ENCODE data around the gene SLC35F3. TPM values are rescaled to one million over a fixed set of nuclear protein-coding genes. Genes with fewer than 3 reads are reported as not detected.
"Not testable (repeated sequence)": the region's sequence is repeated elsewhere in the genome, so short reads cannot be mapped to it uniquely, and the experiment has no call there.

Gene SLC35F3
- total RNA-seq, 1 experiment from 2014 or later, result 22.7 TPM

DNA sequence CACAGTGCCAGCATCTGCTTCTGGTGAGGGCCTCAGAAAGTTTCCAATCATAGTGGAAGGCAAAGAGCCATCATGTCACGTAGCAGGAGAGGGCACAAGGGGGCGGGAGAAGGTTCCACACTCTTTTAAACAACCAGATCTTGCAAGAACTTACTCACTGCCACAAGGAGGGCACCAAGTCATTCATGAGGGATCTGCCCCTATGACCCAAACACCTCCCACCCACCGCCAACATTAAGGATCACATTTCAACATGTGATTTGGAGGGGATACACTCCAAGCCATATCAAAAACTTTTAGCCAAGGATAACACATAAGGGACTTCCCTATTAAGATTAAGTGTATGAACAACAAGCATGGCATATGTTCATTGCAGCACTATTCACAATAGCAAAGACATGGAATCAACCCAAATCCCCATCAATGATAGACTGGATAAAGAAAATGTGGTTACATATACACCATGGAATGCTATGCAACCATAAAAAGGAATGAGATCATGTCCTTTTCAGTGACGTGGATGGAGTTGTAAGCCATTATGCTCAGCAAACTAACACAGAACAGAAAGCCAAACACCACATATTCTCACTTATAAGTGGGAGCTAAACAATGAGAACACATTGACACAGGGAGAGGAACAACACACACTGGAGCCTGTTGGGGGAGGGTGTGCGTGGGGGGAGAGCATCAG lies 19.9 kb upstream of the SLC35F3 start:
- ChIA-PET CTCF (no interaction called here), POLR2A (ENCODE audit: low non-redundant PET) (no interaction called here)
- intact Hi-C loops (cut with micrococcal nuclease; ENCODE audit: unreplicated experiment), result no loop called here
- no peak for TF ChIP-seq EZH2 (IDR thresholded peaks at IDR 0.05; ENCODE audit: borderline replicate concordance, low read depth, low read length, poor library complexity, severe bottlenecking)
- TF ChIP-seq, protein P1, sequence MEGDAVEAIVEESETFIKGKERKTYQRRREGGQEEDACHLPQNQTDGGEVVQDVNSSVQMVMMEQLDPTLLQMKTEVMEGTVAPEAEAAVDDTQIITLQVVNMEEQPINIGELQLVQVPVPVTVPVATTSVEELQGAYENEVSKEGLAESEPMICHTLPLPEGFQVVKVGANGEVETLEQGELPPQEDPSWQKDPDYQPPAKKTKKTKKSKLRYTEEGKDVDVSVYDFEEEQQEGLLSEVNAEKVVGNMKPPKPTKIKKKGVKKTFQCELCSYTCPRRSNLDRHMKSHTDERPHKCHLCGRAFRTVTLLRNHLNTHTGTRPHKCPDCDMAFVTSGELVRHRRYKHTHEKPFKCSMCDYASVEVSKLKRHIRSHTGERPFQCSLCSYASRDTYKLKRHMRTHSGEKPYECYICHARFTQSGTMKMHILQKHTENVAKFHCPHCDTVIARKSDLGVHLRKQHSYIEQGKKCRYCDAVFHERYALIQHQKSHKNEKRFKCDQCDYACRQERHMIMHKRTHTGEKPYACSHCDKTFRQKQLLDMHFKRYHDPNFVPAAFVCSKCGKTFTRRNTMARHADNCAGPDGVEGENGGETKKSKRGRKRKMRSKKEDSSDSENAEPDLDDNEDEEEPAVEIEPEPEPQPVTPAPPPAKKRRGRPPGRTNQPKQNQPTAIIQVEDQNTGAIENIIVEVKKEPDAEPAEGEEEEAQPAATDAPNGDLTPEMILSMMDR (conservative IDR thresholded peaks at IDR 0.05; ENCODE audit: low read depth, low read length), result no peak
- no peaks in the 10 kb centered on the region for H3K36me3 ChIP-seq (ENCODE audit: insufficient read depth, low read length, poor library complexity, severe bottlenecking)
- H3K27me3 ChIP-seq (replicated peaks; ENCODE audit: insufficient read depth, low read depth, low read length, poor library complexity), result peaks cover 28% of the 10 kb centered on the region
- H3K4me1 ChIP-seq (ENCODE audit: insufficient read depth, low read length, poor library complexity, severe bottlenecking), result no peaks in the 10 kb centered on the region
- no peak overlapping the region for H3K27ac ChIP-seq (ENCODE audit: low read depth, low read length, poor library complexity, severe bottlenecking)
- DNase-seq (ENCODE audit: low spot score), result no peak
- no TSS peak for BruUV-seq (replicated peaks)
- no peaks in the 10 kb centered on the region for H3K9me3 ChIP-seq (ENCODE audit: low read depth, low read length, poor library complexity, severe bottlenecking)
- H3K4me3 ChIP-seq (ENCODE audit: low read depth, low read length, poor library complexity, severe bottlenecking), result no peak overlapping the region

DNA sequence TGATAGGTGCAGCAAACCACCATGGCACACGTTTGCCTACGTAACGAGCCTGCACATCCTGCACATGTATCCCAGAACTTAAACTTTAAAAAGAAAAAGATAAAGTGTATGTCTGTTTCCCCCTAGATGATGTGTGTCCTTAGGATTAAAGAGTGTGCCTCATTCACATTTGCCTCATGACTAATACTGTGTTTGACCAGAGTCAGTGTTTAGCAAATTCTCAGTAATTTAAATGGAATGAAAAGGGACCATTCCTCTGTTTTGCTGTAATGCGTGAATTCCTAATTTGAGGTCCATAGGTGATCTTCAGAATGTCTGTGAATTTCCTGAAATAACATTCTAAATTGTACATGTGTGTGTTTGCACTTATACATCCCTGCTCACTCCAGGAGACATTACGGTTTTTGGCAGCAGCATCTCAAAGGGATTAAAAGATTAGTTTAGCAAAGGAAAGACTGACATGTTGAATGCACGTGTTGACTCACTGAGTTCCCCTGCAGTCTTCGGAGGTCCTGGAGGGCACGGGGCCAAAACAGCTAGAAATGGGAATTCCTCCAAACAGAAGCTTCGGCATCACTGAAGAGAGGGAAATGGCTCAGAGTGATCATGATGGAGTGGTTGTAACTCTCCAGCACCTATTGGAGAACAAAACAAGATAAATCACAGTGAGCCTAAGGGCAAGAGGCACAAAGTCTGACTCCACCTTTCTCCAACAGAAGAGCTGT lies 19.1 kb upstream of the SLC35F3 start:
- CTCF ChIA-PET, result no interaction called here

GRCh38 chr1:233891151-233891550 lies 13.3 kb upstream of the SLC35F3 start:
- H3K36me3 ChIP-seq (ENCODE audit: insufficient read depth, low read length, poor library complexity, severe bottlenecking); H3K4me3 ChIP-seq (ENCODE audit: low read depth, low read length, poor library complexity, severe bottlenecking); CTCF ChIA-PET; H3K4me1 ChIP-seq (ENCODE audit: insufficient read depth, low read length, poor library complexity, severe bottlenecking); H3K9me3 ChIP-seq (ENCODE audit: low read depth, low read length, poor library complexity, severe bottlenecking); intact Hi-C loops (cut with micrococcal nuclease; ENCODE audit: unreplicated experiment); DNase-seq (ENCODE audit: low spot score); BruUV-seq (replicated peaks); POLR2A ChIA-PET (ENCODE audit: low non-redundant PET); H3K27ac ChIP-seq (ENCODE audit: low read depth, low read length, poor library complexity, severe bottlenecking): not testable (repeated sequence)
- peaks cover 26% of the 10 kb centered on the region for H3K27me3 ChIP-seq (replicated peaks; ENCODE audit: insufficient read depth, low read depth, low read length, poor library complexity)

More for the DNA sequence above, 19.1 kb upstream of the SLC35F3 start:
- Histone ChIP-seq H3K36me3 (ENCODE audit: insufficient read depth, low read length, poor library complexity, severe bottlenecking) (no peaks in the 10 kb centered on the region), H3K9me3 (ENCODE audit: low read depth, low read length, poor library complexity, severe bottlenecking) (no peaks in the 10 kb centered on the region), H3K4me3 (ENCODE audit: low read depth, low read length, poor library complexity, severe bottlenecking) (no peak overlapping the region), H3K4me1 (ENCODE audit: insufficient read depth, low read length, poor library complexity, severe bottlenecking) (no peaks in the 10 kb centered on the region), H3K27me3 (replicated peaks; ENCODE audit: insufficient read depth, low read depth, low read length, poor library complexity) (peaks cover 21% of the 10 kb centered on the region), H3K27ac (ENCODE audit: low read depth, low read length, poor library complexity, severe bottlenecking) (no peak overlapping the region)
- intact Hi-C loops (cut with micrococcal nuclease; ENCODE audit: unreplicated experiment), result no loop called here
- POLR2A ChIA-PET (ENCODE audit: low non-redundant PET), result no interaction called here
- no peak for TF ChIP-seq EZH2 (IDR thresholded peaks at IDR 0.05; ENCODE audit: borderline replicate concordance, low read depth, low read length, poor library complexity, severe bottlenecking)
- TF ChIP-seq, protein P1 (conservative IDR thresholded peaks at IDR 0.05; ENCODE audit: low read depth, low read length), result no peak
- BruUV-seq (replicated peaks), result no TSS peak
- DNase-seq (ENCODE audit: low spot score), result peak; percentile 55
